ENCODE measurements around the gene NCEH1. TPM values are rescaled to one million over a fixed set of nuclear protein-coding genes. Genes with fewer than 3 reads are reported as not detected.

Gene NCEH1
- total RNA-seq, 2 donors from 2014 or later = 18.5 to 18.6 TPM

GRCh38 chr3:172614340-172615274, 96.3 kb downstream of the NCEH1 start:
- no peak overlapping the region for H3K27ac Mint-ChIP-seq
- no peaks in the 10 kb centered on the region for H3K27me3 Mint-ChIP-seq
- peaks cover 8% of the 10 kb centered on the region for H3K36me3 Mint-ChIP-seq
- no peak overlapping the region for H3K4me3 Mint-ChIP-seq
- ATAC-seq (peak; percentile 20 to 55), DNase-seq (ENCODE audit: low spot score) (no peak)
- peaks cover 7% of the 10 kb centered on the region for H3K9me3 Mint-ChIP-seq
- H3K4me1 Mint-ChIP-seq (ENCODE audit: low read depth in 2 of 2) = peaks cover 10 to 18% of the 10 kb centered on the region in 2 donors

- H3K4me1 Mint-ChIP-seq (ENCODE audit: low read depth in 2 of 2) = peaks cover 10 to 18% of the 10 kb centered on the region in 2 donors
- no peaks in the 10 kb centered on the region for H3K27me3 Mint-ChIP-seq
- H3K9me3 Mint-ChIP-seq = peaks cover 7% of the 10 kb centered on the region
- H3K36me3 Mint-ChIP-seq = peaks cover 8% of the 10 kb centered on the region
- DNase-seq (ENCODE audit: low spot score) = no peak
- no peak overlapping the region for H3K27ac Mint-ChIP-seq
- ATAC-seq = no peak
- H3K4me3 Mint-ChIP-seq = no peak overlapping the region
Observed at GRCh38 chr3:172613845-172614244, 97.0 kb downstream of the NCEH1 start.

- peaks cover 7% of the 10 kb centered on the region for H3K9me3 Mint-ChIP-seq
- H3K36me3 Mint-ChIP-seq = peaks cover 8% of the 10 kb centered on the region
- H3K4me3 Mint-ChIP-seq = no peak overlapping the region
- no peak overlapping the region for H3K27ac Mint-ChIP-seq
- no peak for DNase-seq (ENCODE audit: low spot score)
- H3K27me3 Mint-ChIP-seq = no peaks in the 10 kb centered on the region
- no peak for ATAC-seq
- H3K4me1 Mint-ChIP-seq (ENCODE audit: low read depth in 2 of 2) = peaks cover 10 to 18% of the 10 kb centered on the region in 2 donors
Observed at GRCh38 chr3:172612871-172613678, 97.8 kb downstream of the NCEH1 start.

- no peak for DNase-seq (ENCODE audit: low spot score)
- Mint-ChIP-seq H3K36me3 (peaks cover 8% of the 10 kb centered on the region), H3K4me1 (ENCODE audit: low read depth in 2 of 2) (peaks cover 18 to 26% of the 10 kb centered on the region in 2 donors), H3K9me3 (peaks cover 4% of the 10 kb centered on the region), H3K27ac (peak overlapping the region; percentile 7 to 19), H3K27me3 (no peaks in the 10 kb centered on the region), H3K4me3 (no peak overlapping the region)
- ATAC-seq = no peak
Observed at GRCh38 chr3:172609750-172610149, 101.1 kb downstream of the NCEH1 start.

- no peak overlapping the region for H3K27ac Mint-ChIP-seq
- H3K27me3 Mint-ChIP-seq = no peaks in the 10 kb centered on the region
- DNase-seq (ENCODE audit: low spot score) = no peak
- H3K9me3 Mint-ChIP-seq = peaks cover 4% of the 10 kb centered on the region
- peaks cover 20 to 23% of the 10 kb centered on the region in 2 donors for H3K4me1 Mint-ChIP-seq (ENCODE audit: low read depth in 2 of 2)
- peaks cover 8% of the 10 kb centered on the region for H3K36me3 Mint-ChIP-seq
- no peak overlapping the region for H3K4me3 Mint-ChIP-seq
- no peak for ATAC-seq
Observed at GRCh38 chr3:172608575-172608974, 102.3 kb downstream of the NCEH1 start.

GRCh38 chr3:172607305-172608121, 103.4 kb downstream of the NCEH1 start:
- no peaks in the 10 kb centered on the region for H3K27me3 Mint-ChIP-seq
- H3K4me3 Mint-ChIP-seq = peak overlapping the region; percentile 8
- peaks cover 20 to 23% of the 10 kb centered on the region in 2 donors for H3K4me1 Mint-ChIP-seq (ENCODE audit: low read depth in 2 of 2)
- ATAC-seq (peak in 1 of 2 donors; percentile 62), DNase-seq (ENCODE audit: low spot score) (no peak)
- peak overlapping the region; percentile 57 to 83 for H3K27ac Mint-ChIP-seq
- peaks cover 4% of the 10 kb centered on the region for H3K9me3 Mint-ChIP-seq
- H3K36me3 Mint-ChIP-seq = peaks cover 8% of the 10 kb centered on the region

- peak overlapping the region in 1 of 2 donors; percentile 82 for H3K27ac Mint-ChIP-seq
- DNase-seq (ENCODE audit: low spot score) = no peak
- ATAC-seq = no peak
- H3K27me3 Mint-ChIP-seq = no peaks in the 10 kb centered on the region
- H3K9me3 Mint-ChIP-seq = peaks cover 4% of the 10 kb centered on the region
- H3K4me3 Mint-ChIP-seq = peak overlapping the region; percentile 24
- H3K36me3 Mint-ChIP-seq = peaks cover 7% of the 10 kb centered on the region
- peaks cover 20 to 23% of the 10 kb centered on the region in 2 donors for H3K4me1 Mint-ChIP-seq (ENCODE audit: low read depth in 2 of 2)
Observed at GRCh38 chr3:172606021-172606420, 104.8 kb downstream of the NCEH1 start.

- DNase-seq (ENCODE audit: low spot score) (no peak), ATAC-seq (peak; percentile 62 to 75)
- Mint-ChIP-seq H3K27me3 (no peaks in the 10 kb centered on the region), H3K4me1 (ENCODE audit: low read depth in 2 of 2) (peaks cover 20 to 24% of the 10 kb centered on the region in 2 donors), H3K4me3 (peak overlapping the region; percentile 2), H3K9me3 (no peaks in the 10 kb centered on the region), H3K27ac (peak overlapping the region; percentile 44 to 60), H3K36me3 (no peaks in the 10 kb centered on the region)
Observed at GRCh38 chr3:172604895-172605646, 105.8 kb downstream of the NCEH1 start.

- DNase-seq (ENCODE audit: low spot score) = no peak
- no peaks in the 10 kb centered on the region for H3K27me3 Mint-ChIP-seq
- no peak overlapping the region for H3K27ac Mint-ChIP-seq
- H3K4me3 Mint-ChIP-seq = no peak overlapping the region
- ATAC-seq = no peak
- H3K36me3 Mint-ChIP-seq = no peaks in the 10 kb centered on the region
- peaks cover 18 to 26% of the 10 kb centered on the region in 2 donors for H3K4me1 Mint-ChIP-seq (ENCODE audit: low read depth in 2 of 2)
- no peaks in the 10 kb centered on the region for H3K9me3 Mint-ChIP-seq
Observed at GRCh38 chr3:172601066-172601832, 109.6 kb downstream of the NCEH1 start.

- Mint-ChIP-seq H3K36me3 (no peaks in the 10 kb centered on the region), H3K4me1 (ENCODE audit: low read depth in 2 of 2) (peaks cover 23 to 27% of the 10 kb centered on the region in 2 donors), H3K9me3 (no peaks in the 10 kb centered on the region), H3K27ac (no peak overlapping the region), H3K27me3 (no peaks in the 10 kb centered on the region), H3K4me3 (no peak overlapping the region)
- ATAC-seq = no peak
- DNase-seq (ENCODE audit: low spot score) = no peak
Observed at GRCh38 chr3:172600644-172601065, 110.2 kb downstream of the NCEH1 start.

GRCh38 chr3:172598904-172599303, 112.0 kb downstream of the NCEH1 start:
- no peaks in the 10 kb centered on the region for H3K36me3 Mint-ChIP-seq

GRCh38 chr3:172596394-172596706, 114.5 kb downstream of the NCEH1 start:
- H3K9me3 Mint-ChIP-seq = no peaks in the 10 kb centered on the region
- H3K27me3 Mint-ChIP-seq = no peaks in the 10 kb centered on the region
- peaks cover 2% of the 10 kb centered on the region for H3K36me3 Mint-ChIP-seq
- DNase-seq (ENCODE audit: low spot score) (no peak), ATAC-seq (no peak)
- peaks cover 49% of the 10 kb centered on the region in 2 donors for H3K4me1 Mint-ChIP-seq (ENCODE audit: low read depth in 2 of 2)
- peak overlapping the region; percentile 78 for H3K4me3 Mint-ChIP-seq
- H3K27ac Mint-ChIP-seq = peak overlapping the region; percentile 88 to 91

More at GRCh38 chr3:172598904-172599303, 112.0 kb downstream of the NCEH1 start:
- no peak for ATAC-seq
- peaks cover 27 to 28% of the 10 kb centered on the region in 2 donors for H3K4me1 Mint-ChIP-seq (ENCODE audit: low read depth in 2 of 2)
- no peaks in the 10 kb centered on the region for H3K27me3 Mint-ChIP-seq
- no peak overlapping the region for H3K27ac Mint-ChIP-seq
- no peak overlapping the region for H3K4me3 Mint-ChIP-seq
- no peak for DNase-seq (ENCODE audit: low spot score)
- no peaks in the 10 kb centered on the region for H3K9me3 Mint-ChIP-seq
